Adipose tissue (tissue), 3 donors: Measurements from ENCODE around the gene CA4. TPM values are rescaled to one million over a fixed set of nuclear protein-coding genes. Genes with fewer than 3 reads are reported as not detected.
"Not testable (repeated sequence)": the region's sequence is repeated elsewhere in the genome, so short reads cannot be mapped to it uniquely, and the experiment has no call there.

ENCODE experiments used
- H3K27ac ChIP-seq: one replicate; pipeline ENCODE4 v1.5.1; 2013; ENCODE audit warnings: low read depth, low read length
- WGBS, 3 donors: extraction: QIAGEN DNeasy Blood & Tissue Kit; methylation state at CpG; one replicate each; pipeline ENCODE4 v1.1.7; 2013; 5-methylcytosine and 5-hydroxymethylcytosine counted together
- polyA plus RNA-seq, 3 donors: library from polyadenylated mRNA; stranded (reverse); fragments of 200-250 nt; gene quantifications; one replicate each; pipeline ENCODE4 v1.2.3, GENCODE V29; 2013
- donor health status: healthy with polysubstance abuse.
- donor health status: Bipolar disorder and iron deficiency.
- donor health status: healthy.

The CA4 gene
- polyA plus RNA-seq, 3 donors: 12.3 to 57.0 (median 37.7) TPM

- WGBS, 3 donors: 93 to 99% (median 97%) methylated on average over 4 of the region's 4 CpGs
- not testable (repeated sequence) for H3K27ac ChIP-seq
Measured at GRCh38 chr17:60194141-60194540, 44.4 kb downstream of the CA4 start.

- H3K27ac ChIP-seq: not testable (repeated sequence)
- 63 to 90% (median 80%) methylated on average over 1 of the region's 1 CpG for WGBS, 3 donors
Measured at GRCh38 chr17:60198630-60199029, 48.9 kb downstream of the CA4 start.

- H3K27ac ChIP-seq: not testable (repeated sequence)
Measured at GRCh38 chr17:60205782-60206181, 56.0 kb downstream of the CA4 start.

GRCh38 chr17:60208302-60208701 lies 58.5 kb downstream of the CA4 start:
- 85 to 100% (median 100%) methylated on average over 1 of the region's 1 CpG for WGBS, 3 donors
- not testable (repeated sequence) for H3K27ac ChIP-seq

Other genes with a start within 250 kb of the CA4 start
- 10 to 100 TPM in 2 of 3 donors, 1 to 10 TPM in 1; 7.4 to 19.5 (median 11.6) TPM for gene RNFT1, start 185.2 kb upstream of the CA4 start, polyA plus RNA-seq
- 1 to 10 TPM; 5.9 to 8.2 (median 6.3) TPM for gene HEATR6, start 71.1 kb upstream of the CA4 start, polyA plus RNA-seq
- 10 to 100 TPM in 2 of 3 donors, 1 to 10 TPM in 1; 6.3 to 20.9 (median 17.3) TPM for gene USP32, start 242.2 kb downstream of the CA4 start, polyA plus RNA-seq